Frontal cortex (tissue), 4 donors: ENCODE data around the gene MSX2. TPM values are rescaled to one million over a fixed set of nuclear protein-coding genes. Genes with fewer than 3 reads are reported as not detected.
"Not testable (repeated sequence)": the region's sequence is repeated elsewhere in the genome, so short reads cannot be mapped to it uniquely, and the experiment has no call there.

Source experiments
- DNase-seq, 2 donors: peaks; one replicate each; pipeline ENCODE4 v3.0.0; 2012; ENCODE audit warnings: low spot score in 2 of 2
- FAIRE-seq: peaks from 2 replicates; lab custom pipeline; 2012; peaks lifted over from hg19 to GRCh38; lab: Jason Lieb, UNC
- total RNA-seq: library from RNA; depleted of rRNA; stranded (reverse); fragments of >200 nt; gene quantifications from one replicate; pipeline ENCODE4 v1.2.3, GENCODE V29; 2014
- donor health status: control.
- donor health status: control.
- donor health status: control.

Gene MSX2
- total RNA-seq, 1 donor from 2014 or later: 0.41 TPM

DNA sequence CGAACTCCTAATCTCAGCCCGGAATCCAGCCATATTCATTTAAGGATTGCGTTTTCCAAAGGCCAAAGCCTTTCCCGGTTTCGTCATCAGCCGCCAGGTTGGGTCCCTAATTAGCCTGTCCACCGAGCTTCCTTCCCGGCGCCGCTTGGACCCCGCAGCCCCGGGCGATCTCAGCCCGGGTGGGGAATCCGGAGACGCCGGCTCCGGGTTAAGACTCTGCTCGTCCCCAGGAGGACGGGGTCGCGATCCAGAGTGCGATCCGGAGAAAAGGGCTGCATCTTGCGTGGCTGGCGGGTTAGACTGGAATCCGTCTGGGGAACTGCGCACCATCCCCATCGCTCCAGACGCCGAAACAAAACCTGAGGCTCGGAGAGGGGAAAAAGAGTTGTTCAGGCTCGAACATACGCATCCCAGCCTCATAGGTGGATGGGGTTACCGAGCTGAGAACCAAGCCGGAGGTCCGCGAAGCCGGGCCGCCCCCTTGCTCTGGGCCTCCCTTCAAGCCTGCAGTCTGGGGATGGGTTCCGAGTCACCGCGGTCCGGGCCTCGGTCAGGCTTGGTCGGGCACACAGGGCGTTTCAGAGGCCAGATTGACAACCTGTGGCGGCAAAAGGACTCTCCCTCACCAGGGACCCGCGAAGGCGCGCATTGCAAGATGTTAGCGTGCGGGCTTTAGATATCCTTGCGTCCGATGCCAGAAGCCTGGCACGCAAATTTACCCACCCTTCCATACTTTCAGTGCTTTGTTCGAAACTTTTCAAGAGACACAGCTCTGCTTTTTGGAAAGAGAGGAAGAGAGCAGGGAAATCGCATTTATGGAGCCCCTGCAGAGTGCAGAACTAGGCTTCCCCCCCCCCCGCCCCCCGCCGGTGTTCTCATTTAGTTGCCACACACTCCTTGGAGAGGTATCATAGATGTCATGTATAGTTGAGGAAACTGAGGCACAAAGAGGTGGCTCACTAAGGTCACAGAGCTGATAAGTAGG, 7.9 kb downstream of the MSX2 start:
- DNase-seq (no peak), FAIRE-seq (no peak)

DNA sequence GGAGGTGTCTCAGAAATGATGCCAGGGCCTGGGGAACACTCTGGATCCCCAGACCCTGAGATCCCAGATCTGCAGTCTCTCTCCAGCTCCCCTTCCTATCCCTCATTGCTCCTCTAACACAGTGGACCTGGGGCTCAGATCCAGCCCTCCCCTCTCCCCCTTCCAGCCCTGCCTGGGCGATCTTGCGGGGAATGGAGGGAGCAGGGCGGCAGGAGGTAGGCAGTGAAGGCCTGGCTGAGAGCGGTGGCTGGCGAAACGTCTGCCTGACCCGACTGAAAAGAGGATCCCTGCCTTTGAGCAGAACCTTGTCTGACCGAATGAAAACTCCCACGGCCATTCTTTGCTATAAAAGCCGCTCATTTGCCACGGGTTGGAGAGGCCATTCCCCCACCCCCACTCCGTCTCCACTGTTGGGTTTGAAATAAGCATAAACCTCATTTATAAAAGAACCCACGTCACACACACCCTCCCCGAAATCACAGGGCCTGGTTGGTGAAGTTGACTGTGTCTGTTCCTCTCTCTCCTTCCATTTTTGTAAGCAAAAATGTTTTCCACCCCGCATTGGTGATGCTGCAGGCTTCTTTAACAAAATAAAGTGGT, 8.8 kb downstream of the MSX2 start:
- FAIRE-seq (no peak), DNase-seq (no peak)

DNA sequence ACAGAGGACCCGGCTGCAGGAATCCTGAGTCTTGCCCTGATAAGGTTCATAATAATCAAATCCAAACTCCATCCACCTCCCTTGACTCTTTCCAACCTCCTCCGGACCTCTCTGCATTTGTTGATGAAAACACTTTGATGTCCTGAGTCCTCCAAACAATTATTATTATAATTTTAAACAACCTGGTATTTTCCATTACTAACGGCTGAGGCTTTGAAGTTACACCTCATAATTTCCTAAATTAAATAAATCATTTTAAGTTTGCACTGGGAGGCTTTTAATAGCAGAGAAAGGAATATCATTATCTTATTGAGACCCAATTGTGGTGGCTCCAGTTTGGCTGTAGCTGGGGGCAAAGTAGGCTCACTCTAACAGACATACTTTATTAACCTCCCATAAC, 9.5 kb downstream of the MSX2 start:
- FAIRE-seq (no peak), DNase-seq (no peak)

DNA sequence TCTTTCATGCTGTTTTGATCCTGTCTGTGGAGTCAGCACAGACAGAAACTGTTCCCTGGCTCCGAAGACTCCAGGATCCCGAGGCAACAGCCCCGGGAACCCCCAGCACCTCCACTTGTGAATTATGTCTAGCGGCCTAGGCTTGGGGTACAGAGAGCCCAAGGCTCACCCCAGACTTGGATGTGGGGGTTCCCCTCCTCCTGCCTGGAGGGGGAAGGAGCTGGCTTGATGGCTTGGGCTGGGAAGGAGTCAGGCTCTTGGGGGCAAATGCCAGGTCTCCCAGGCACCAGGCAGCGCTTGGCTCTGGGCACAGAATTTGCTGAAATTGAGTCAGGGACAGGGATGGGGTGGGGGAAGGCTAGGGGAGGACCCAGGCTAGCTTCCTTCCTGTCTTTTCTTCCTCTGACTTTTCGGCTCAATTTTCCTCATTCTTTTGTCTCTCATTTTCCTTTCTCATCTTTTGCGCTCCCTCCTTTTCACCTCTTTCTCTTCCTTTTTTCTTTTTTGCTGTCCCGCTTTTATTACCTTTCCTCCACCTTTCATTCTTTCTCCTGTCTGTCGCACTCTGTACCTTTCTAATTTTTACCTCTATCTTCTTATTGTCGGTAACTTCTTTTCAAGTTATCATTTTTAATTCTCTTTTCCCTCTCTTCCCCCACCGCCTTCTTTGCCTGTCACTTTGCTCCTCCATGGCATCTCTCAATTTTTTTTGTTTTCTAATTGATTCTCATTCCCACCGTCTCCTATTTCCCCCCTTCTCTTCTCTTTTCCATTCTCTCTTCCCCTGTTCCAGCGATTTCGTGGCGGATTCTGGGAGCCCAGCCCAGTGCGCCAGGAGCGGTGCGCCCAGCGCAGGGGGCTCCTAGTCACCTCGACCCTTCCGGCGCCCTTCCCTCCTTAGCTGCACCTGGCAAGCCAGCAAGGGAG, 10.5 kb downstream of the MSX2 start:
- no peak for FAIRE-seq

DNA sequence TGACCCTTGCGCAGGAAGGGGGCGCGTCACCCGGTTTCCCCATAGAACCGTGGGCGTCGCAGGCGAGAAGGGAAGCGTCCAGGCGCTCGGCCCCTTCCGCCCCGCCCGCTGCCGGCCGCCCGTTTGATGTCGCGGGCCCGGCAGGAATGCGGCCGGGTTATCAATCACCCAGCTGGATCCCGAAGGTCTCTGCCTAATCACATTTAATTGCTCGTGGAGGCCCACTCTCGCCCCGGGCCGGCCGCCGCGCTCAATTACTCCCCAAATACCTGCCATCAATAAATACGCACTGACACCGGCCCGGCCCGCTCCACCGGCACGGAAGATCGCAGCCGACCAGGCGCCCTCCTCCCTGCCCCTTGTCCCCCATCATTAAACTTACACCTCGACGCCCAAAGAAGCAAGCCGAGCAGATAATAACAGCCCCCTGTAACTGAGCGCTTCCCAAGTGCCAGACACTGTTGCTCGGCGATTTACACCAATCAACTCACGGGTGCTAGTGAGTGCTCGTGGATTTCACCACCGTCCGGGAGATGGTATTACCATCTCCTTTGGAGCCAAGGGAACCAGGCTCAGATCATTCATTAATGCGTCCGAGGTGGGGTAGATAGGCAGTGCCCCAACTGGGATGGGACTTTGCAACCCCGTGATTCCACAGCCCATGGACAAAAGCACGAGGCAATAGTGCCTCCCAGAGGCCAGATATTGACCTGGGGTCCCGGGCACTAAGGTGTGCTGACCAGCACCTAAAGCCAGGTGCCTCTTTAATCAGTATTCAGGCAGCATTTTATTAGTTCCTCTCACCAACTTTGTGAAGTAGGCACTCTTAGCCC, 11.3 kb downstream of the MSX2 start:
- no peak for FAIRE-seq

More for the DNA sequence above, 10.5 kb downstream of the MSX2 start:
- DNase-seq: no peak

DNA sequence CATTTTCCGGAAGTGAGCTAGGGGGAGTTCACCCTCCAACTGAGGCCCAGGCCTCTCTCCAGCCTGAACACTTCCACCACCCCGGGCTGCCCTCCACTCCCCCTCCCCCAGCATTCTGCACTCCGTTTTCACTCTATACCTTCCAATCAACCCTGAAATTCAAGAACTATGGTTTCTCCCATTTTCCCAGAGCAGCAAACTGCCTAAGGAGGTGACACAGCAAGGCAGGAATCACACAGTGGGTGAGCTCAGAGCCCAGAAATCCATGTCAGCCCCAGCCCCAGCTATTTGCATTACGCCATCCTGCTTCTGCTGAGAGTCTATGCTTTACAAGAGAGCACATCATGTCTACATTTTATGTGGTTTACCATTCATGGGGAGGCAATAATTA, 11.9 kb downstream of the MSX2 start:
- FAIRE-seq (no peak), DNase-seq (no peak)

More for the DNA sequence above, 11.3 kb downstream of the MSX2 start:
- DNase-seq: no peak

DNA sequence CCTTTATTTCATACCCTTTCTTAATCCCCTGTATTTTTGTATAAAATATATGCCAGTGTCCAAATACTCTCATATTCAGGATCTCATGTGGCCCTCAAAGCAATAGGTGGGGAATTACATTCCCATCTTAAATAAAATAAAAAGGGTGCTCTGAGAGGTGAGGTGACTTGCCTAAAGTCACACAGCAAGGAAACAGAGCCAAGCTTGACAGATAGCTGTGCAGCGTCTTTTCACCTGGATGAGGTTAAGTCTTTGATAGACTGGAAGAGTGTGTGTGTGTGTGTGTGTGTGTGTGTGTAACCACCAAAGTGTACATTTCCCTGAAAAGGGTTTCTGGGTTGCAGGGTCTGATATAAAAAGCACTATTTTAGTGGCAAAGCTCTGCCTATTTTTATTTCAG, 12.4 kb downstream of the MSX2 start:
- DNase-seq (no peak), FAIRE-seq (no peak)

DNA sequence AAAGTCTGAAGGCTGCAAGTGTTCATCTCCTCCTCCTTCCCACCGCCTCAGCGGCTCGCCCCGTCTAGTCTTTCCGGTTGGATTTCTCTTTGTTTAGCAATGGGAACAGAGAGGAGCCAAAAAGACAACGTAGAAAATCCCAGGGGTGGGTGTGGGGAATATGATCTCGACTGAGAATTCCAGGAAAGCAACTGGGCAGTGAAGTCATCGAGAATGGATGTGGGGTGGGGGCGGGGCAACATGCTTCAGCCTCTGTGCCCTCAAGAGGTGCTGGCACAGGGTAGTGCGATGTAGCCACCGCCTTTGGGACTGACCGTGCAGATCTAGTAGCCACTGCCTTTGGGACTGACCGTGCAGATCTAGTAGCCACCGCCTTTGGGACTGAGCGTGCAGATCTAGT, 12.9 kb downstream of the MSX2 start:
- no peak for DNase-seq

DNA sequence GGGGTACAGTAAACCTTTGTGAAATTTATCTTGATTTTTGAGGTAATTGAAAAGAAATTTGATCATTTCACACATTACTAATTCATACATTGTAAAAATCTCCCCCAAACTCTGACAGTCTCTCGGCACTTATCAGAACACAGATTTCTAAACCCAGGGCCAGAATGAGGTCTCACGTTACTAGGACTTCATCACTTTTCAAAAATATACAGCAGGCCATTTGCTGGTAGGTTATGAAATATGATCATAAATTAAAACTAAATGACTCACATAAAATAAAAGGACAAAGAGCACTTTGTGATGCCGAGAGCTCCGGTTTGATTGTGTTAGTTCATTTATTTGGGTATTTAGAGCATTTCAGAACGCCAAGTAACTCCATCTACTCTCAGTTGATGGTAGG, 17.0 kb downstream of the MSX2 start:
- DNase-seq: no peak
- FAIRE-seq: no peak

More for the DNA sequence above, 12.9 kb downstream of the MSX2 start:
- FAIRE-seq: no peak

DNA sequence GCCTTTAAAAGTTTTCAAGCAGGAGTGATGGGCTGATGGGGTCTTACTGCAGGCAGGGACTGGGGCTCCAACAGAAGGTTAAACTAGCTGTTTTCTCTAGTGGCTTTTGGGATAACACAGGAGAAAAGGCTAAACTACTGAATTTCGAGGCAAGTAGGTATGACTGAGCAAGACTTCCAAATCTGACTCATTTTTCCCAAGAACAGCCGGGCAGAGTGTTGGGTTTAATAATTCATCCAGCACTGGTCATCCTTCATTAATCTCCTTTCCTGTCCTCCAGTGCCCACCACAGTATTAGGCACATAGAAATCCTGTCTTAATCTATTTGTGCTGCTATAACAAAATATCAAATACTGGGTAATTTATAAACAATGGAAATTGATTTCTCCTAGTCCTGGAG, 20.5 kb downstream of the MSX2 start:
- DNase-seq: no peak
- no peak for FAIRE-seq

DNA sequence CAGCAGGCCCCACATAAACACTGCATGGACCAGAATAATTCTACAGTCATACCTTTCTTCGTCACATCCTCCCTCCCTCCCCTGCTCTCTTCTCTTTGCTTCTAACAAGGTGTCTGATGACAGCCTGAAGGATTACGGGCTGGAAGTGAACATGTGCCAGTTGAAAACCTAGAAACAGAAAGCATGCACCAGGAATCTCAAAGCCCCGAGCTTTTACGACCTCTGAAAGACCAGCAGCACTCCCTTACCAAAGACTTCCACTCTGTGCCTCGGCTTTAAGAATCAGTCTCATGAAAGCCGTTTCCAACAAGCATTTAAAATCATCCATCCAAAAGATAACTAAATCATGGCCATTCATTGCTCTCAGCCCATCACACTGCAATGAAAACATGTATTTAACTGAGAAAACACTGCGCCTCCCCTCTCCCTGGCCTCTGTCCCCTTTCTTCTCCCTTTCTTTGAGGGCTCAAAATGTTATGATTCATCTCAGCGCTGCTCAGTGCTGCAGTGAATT, 21.3 kb downstream of the MSX2 start:
- DNase-seq: no peak
- no peak for FAIRE-seq

DNA sequence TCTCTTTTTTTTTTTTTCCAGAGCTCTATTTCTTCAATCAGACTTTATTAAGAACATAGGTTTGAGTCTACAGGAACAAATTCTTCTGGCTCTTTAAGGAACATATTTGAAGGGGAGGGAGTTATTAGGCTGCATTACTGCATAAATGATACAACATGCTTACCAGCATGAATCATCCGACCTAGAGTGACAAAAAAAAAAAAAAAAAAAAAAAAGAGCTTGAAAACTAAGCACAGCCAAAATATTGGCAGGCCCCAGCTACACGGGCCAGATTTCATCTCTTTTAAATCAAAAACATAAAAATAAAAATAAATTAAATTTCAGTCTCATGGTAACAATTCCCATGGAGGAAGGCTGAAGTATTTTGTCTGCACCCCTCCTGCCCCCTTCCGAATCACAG, 26.3 kb downstream of the MSX2 start:
- DNase-seq (no peak), FAIRE-seq (no peak)

DNA sequence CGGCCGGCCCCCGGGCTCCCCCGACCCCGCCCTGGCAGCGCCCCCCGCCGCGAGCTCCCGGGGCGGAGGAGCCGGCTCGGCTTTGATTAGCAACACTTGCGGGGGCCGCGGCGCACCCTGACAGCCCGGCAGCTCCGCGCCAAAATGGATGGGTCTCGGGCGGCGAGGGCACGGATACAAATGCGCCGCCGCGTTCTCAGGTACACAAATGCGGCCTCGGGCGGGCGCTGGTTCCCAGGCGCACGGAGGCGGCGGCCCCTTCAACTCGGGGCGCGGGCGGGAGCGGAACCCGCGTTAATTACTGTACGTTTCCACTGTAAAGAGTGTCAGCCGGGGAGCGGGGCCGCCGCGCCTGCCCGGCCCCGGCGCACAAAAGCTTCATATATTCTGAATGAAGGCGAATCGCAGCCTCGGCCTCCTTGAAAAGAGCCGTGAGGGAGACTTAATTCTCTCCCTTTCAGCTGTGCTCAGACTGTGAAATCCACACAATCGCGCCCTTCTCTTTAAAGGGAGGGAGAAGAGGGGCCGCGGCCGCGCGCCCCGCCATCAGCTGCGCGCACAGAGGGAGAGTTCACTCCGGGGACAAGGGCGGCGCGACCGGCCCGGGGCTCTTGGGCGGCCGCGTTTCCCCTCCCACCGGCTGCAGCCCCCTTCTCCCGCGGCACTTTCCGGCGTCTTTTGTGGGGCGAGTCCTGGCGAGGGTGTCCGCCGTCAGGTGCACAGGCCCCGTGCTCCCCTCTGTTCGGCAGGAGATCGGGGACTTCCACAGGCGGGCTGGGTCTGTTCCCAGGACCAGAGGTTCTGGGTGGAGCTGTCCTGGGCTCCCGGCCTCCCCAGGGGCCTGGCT, 27.0 kb downstream of the MSX2 start:
- DNase-seq (peak in 1 of 2 donors; percentile 40), FAIRE-seq (no peak)

DNA sequence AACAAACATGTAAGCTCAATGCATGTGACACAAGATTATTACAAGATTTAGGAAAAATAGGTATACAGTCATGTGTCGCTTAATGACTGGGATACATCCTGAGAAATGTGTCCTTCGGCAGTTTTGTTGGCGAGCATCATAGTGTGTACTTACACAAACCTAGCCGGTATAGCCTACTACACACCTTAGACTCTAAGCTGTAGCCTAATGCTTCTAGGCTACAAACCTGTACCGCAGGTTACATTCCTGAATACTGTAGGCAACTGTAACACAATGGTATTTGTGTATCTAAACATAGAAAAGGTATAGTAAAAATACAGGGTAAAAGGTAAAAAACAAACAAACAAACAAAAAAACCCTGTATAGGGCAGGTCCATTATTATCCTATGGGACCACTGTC, 27.7 kb downstream of the MSX2 start:
- DNase-seq (no peak), FAIRE-seq (no peak)

DNA sequence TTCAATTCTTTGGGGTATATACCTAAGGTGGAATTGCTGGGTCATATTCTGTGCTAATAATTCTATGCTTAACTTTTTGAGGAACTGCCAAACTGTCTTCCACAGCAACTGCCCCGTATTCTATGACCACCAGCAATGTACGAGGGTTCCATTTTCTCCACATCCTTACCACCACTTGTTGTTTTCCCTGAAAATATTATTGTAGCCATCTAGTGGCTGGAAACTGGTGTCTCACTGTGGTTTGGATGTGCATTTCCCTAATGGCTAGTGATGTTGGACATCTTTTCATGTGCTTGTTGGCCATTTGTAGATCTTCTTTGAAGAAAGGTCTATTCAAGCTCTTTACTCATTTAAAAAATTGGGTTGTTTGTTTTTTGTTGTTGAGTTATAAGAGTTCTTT, 30.7 kb downstream of the MSX2 start:
- FAIRE-seq (no peak), DNase-seq (no peak)

DNA sequence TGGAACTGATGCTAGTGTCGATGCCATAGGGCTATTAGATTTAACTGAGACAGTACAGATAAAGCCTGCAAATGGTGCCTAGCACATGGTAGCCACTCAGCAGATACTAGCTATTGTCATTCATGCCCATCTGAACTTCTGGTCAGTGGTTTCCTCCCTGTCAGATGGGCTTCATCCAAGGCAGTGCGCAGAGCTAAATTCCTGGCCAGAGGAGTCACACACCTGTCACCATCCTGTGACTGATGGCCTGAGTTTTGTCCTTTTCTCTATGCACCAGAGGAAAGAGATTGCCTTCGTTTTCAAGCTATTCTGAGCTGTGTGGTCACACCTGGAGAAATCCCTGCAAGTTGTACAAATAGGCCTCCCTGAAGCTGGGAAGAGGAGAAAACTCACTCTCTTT, 34.7 kb downstream of the MSX2 start:
- FAIRE-seq (no peak), DNase-seq (no peak)

DNA sequence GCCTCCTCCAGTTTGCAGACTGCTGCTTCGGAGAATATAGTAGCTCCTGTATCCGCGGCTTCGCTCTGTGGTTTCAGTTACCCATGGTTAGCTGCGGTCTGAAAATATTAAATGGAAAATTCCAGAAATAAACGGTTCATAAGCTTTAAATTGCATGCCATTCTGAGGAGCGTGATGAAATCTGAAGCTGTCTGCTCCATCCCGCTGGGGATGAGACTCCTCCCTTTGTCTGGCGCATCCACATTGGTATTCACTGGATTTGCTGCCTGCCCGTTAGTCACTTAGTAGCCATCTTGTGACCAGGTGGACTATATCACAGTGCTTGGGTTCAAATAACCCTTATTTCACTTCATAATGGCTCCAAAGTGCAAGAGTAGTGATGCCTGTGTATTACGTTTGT, 36.3 kb downstream of the MSX2 start:
- FAIRE-seq: no peak

DNA sequence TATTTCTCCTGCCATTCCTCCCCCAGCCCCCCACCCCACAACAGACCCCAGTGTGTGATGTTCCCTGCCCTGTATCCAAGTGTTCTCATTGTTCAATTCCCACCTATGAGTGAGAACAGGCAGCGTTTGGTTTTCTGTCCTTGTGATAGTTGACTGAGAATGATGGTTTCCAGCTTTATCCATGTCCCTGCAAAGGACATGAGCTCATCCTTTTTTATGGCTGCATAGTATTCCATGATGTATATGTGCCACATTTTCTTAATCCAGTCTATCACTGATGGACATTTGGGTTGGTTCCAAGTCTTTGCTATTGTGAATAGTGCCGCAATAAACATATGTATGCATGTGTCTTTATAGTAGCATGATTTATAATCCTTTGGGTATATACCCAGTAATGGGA, 37.0 kb downstream of the MSX2 start:
- FAIRE-seq: not testable (repeated sequence)

More for the DNA sequence above, 36.3 kb downstream of the MSX2 start:
- DNase-seq: no peak

More for the DNA sequence above, 37.0 kb downstream of the MSX2 start:
- not testable (repeated sequence) for DNase-seq
